Transverse colon (tissue), 4 donors: ENCODE data around the gene MAMDC4.

ENCODE experiments used
- CTCF ChIP-seq, 5 experiments: fragments of 200-600 bp in 3 of 5; fragments of 450-650 bp in 2 of 5; sonication (generic) in 3 of 5; IDR thresholded peaks; 1 replicate in 2 of 5; 2 replicates in 3 of 5; pipeline ENCODE4 v1.5.1; 2016 to 2017; ENCODE audit warnings: antibody characterized with exemption in 5 of 5, inconsistent platforms in 3 of 5, mild to moderate bottlenecking in 2 of 5, moderate library complexity in 1 of 5
- EP300 ChIP-seq: sonication (generic); formaldehyde crosslinking; IDR thresholded peaks from one replicate; pipeline ENCODE4 v1.6.1; 2017; ENCODE audit warnings: antibody characterized with exemption, low read depth
- POLR2A ChIP-seq: fragments of 450-650 bp; IDR thresholded peaks from one replicate; pipeline ENCODE4 v1.6.1; 2016; ENCODE audit warnings: antibody characterized with exemption, mild to moderate bottlenecking, moderate library complexity
- POLR2AphosphoS5 ChIP-seq, 3 donors: sonication (generic); formaldehyde crosslinking; IDR thresholded peaks; one replicate each; pipeline ENCODE4 v1.6.1; 2016; ENCODE audit warnings: antibody characterized with exemption in 3 of 3

- TF ChIP-seq CTCF (IDR thresholded peaks at IDR 0.05) (no peak), POLR2A (no peak), EP300 (no peak), POLR2AphosphoS5 (IDR thresholded peaks at IDR 0.05) (no peak)
These were observed 37.7 kb downstream of the MAMDC4 start for GRCh38 chr9:136889858-136890257.
